HG02885 (cell line): ENCODE data around the gene CDCP2.

ENCODE experiments used
- ATAC-seq: cut with Tn5 transposase; IDR thresholded peaks from one replicate; pipeline ENCODE4 v1.9.1; 2021; ENCODE audit warnings: mild to moderate bottlenecking; ENCODE audit not compliant: unreplicated experiment, poor library complexity

Gene CDCP2

GRCh38 chr1:54138994-54139393, 13.8 kb downstream of the CDCP2 start:
- ATAC-seq: no peak

- ATAC-seq: no peak
These were observed 15.2 kb downstream of the CDCP2 start for GRCh38 chr1:54137534-54138061.

DNA sequence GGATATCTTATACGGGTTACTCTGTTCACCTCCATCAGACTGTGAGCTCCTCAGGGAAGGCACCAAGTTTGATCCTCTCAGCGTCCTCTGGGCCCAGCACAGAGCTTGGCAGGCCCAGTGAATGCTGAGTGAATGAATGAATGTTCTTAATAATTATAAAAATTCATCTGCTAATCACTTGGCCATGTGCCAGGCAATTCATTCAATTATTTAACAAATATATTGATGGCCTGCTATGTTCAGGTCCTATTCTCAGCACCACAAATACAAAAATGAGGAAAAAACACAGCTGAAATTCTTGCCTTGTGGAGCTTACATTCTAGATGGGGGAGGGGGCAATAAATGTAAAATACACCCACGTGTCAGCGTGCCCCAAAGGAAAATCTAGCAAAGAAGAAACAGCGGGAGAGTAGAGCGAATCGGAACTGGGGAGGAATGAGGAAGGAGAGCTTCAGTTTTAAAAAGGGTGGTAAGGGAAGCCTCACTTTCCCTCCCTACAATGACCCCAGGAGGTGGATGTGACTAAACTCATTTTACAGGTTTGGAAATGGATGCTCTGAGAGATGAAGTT, 15.8 kb downstream of the CDCP2 start:
- ATAC-seq: no peak

DNA sequence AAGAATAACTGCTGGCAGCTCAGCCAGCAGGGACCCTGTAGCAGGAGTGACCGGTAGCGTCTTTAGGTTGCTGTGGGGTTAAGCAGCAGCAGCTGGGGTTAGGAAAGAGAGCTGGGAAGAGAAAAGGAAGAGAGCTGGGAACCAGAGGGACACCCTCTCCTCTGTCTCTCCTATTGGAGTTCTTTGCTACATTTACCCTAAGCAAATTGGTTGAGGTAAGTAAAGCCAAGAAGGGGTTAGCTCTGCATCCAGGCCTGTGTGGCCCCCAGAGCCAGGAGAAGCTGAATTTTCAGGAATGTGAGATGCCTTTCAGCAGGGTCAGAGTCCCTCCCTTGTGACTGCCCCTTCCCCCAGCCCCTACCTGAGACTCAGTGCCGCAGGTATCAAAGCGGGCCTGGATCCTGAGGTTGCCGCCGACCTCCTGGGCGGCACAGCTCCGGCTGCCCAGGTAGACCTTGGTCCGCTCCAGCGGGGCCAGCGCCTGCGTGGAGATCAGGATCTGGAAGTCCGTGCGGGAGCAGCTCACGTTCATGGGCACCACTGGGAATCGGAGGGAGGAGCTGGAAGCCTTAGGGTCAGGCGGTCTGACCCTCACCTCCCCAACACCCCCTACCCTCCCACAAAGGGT, 16.4 kb downstream of the CDCP2 start:
- ATAC-seq: no peak

DNA sequence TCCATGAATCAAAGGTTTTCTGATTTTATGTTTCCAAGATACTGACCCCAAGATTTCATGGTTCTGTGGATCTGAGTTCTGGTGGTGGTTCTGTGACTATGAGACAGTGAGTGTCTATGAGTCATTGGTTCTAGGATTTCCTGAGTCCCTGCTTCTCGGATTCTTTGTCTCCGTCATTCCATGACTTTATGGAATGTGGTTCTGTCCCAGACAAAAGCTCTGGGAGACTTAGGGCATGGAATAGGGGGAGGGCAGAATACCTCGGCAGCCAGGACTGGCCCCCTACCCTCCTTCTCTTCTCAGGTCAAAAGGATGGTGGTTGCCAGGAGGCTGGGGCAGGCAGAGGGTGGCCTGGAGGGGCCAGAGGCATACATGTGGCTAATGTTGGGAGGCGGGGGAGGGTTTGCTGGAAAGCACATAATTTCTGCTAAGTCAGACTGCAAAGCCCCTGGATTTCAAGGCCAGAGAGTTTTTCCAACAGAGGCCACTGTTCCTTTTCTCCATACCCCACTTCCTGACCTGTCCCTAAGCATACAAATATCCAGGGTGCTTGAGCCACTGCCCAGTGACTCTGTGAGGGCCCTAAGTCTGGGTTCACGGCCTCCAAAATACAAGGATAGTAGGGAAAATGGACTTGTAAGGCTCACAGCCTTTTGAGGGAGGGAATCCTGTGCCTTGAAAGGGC, 17.2 kb downstream of the CDCP2 start:
- ATAC-seq: no peak

DNA sequence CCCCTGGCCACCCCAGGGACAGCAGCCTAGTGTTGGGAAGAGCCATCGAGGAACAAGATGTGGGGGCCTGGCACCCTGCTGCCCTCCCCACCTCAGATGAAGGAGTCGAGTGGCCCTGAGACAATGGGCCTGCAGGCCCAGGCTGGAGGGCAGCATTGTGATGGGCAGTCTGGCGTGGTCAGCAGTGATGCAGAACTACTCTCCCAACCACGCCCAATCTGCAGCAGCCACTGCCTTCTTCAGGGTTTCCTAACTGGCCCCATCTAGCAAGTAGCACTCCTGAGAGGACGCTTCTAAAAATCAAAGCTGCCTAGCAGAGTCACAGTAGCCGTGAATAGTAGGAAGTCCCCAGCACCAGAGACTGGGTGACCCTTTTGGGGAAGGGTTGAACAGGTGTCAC, 18.5 kb downstream of the CDCP2 start:
- no peak for ATAC-seq

DNA sequence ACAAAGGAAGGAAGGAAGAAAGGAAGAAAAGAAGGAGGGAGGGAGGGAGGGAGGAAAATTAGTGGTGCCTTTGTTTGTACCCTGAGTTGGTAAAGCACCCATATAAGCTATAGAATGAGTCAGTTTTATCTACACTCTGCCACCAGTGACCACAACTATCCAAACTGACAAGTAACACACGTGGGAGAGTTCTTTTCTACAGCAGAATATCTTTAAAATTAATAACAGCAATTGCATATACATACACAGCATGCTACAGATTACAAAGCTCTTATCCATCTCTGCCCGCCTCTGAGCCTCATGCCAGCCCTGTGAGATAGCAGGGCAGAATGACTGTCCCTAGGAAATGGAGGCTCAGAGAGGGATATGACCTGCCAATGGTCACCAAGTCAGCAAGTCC, 20.3 kb downstream of the CDCP2 start:
- ATAC-seq: no peak

DNA sequence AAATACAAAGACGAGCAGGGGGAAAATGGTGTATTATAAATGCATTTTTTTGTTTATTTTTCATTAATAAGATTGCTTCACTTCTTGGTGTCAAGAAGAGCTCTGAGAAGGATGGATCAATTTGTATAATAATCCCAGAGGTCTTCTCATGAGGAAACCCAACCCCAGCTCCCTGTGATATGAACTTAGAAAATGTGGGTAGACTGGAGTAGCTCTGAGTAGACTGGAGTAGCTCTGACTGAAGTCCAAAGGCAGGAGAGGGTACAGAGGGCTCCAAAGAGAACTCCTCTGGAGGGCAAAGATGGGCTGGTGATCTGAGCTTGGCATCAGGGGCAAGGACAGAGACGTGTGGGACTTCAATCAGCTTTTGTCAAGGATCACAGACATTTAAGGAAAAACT, 21.4 kb downstream of the CDCP2 start:
- no peak for ATAC-seq

- ATAC-seq: no peak
These were observed 22.9 kb downstream of the CDCP2 start for GRCh38 chr1:54129858-54130257.

DNA sequence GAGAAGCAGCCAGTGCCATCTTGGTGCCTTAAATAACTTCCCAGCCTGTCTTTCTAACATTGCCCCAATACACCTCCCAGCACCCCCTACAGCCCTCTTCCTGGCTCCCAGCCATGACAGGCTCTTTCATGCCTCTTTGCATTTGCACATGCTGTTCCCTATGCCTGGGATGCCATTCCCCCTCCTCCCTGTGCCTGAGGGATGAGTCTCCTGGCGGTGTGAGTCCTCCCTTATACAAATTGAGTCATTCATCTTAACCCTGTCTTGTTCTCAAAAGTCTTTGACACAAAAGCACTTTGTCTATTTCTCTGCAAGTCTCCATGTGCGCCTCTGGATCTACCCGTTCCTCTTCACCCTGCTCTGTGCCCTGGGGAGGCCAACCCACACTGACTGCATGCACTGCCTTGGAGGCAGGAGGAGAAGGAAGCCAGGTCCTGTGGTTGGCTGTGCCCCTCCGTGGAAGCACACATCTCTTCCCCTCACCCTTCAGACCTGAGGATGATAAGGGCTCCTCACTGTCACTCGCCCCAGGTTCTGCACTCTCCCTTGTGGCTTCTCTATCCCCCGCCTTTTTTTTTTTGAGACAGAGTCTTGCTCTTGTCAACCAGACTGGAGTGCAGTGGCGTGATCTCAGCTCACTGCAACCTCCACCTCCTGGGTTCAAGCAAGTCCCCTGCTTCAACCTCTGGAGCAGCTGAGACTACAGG, 25.1 kb downstream of the CDCP2 start:
- no peak for ATAC-seq

DNA sequence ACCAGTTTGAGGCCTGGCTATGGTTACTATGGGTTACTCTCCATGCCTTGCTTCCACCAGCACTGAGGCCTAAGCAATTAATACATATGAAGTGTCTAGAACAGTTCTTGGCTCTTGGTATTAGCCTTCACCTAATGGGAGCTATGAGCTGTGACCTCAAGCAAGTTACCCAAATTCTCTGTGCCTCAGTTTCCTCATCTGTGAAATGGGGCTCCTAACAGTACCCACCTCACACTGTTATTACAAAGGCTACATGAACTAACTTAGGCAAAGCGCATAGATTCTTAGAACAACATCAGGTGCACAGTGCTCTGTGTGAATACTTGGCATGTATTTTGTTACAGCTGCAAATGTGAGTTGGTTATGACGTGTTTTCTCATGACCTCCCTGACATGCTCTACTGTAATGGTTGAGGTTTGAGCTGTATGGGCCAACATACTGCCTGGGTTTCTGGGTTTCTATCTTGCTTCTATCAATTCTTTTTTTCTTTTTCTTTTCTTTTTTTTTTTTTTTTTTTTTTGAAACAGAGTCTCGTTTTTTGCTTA, 26.5 kb downstream of the CDCP2 start:
- no peak for ATAC-seq

DNA sequence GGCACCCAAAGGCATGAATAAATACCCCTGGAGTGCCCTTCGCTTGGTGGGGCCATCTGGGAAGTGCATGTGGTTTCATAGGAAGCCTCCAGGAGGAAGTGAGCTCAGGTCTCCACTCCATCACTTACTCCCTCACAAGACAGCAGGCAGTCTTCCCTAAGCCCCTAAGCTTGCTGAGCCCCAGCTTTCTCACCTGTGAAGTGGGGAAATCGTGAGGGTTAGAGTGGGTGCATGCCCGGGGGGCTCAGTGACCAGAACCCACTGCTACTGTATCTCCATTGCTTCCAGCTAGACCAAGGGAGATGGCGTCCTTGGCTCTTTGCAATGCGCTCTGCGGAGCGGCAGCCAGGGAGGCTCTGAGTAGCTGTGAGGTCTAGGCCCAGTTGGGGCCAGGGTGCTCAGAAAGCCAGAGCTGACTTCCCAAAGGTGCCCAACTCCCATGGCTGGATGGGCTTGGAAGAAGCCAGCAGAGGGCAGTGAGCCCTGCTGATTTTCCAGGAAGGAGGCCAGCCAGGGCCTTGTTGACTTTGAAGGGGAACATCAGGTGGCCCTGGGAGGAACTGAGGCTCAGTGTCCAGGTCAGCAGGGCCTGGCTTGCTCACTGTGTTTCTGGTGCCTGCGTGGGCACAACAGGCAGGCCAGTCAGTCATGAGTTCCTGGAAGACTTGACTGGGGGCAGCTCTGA, 27.3 kb downstream of the CDCP2 start:
- no peak for ATAC-seq

- no peak for ATAC-seq
These were observed 27.9 kb downstream of the CDCP2 start for GRCh38 chr1:54124906-54125305.

DNA sequence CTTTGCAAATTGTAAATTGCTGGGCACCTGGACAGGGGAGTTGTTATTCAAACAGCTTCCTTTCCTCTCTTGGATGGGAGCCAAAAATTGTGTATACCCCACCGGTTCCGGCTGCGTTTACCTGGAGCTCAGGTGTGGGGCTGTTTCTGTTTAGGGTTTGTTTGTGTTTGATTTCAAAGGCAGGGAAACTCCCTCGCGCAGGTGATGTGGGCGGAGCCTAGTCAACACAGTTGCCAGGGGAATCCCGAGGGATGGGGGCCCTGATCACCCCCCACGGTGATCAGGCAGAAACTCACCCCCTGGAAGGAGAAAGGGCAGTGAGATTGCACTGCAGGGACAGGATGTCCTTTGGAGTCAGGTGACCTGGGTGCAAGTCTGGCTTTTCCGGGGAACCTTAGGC, 28.3 kb downstream of the CDCP2 start:
- ATAC-seq: no peak

GRCh38 chr1:54122992-54123391, 29.8 kb downstream of the CDCP2 start:
- no peak for ATAC-seq

- ATAC-seq: no peak
These were observed 30.6 kb downstream of the CDCP2 start for GRCh38 chr1:54122135-54122751.

DNA sequence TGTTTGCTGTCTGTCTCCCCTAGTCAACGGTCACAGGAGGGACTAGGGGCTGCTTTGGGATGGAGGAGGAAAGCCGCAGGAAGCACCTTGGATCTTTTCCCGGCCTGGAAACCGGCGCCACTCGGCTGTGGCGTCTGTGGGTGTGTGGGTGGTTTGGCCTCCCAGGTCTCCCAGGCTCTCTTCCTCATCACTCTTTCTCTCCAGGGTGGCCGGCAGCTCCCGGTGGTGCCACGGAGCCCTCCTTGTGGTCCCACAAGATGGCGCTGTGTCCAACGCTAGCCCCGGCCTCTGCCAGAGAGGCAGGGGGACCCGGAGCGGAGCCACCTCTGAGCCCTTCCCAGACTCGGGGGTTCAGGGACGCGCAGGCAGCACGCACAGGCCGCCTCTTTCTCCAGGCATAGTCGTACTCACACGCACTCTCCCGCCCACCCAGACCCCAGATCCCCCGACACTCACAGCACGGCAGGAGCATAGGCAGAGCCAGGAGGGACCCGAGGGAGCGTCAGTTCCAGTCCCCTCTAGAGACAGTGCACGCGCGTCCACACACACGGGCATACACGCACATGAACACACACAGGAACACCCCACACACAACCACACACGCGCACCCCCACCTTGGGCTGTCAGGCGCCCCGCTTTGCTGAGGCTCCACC, 31.2 kb downstream of the CDCP2 start:
- ATAC-seq: no peak

GRCh38 chr1:54120698-54121481, 31.9 kb downstream of the CDCP2 start:
- no peak for ATAC-seq
